CD4-positive, alpha-beta memory T cell (primary cell): Measurements from ENCODE around the gene OR52N2. TPM values are rescaled to one million over a fixed set of nuclear protein-coding genes. Genes with fewer than 3 reads are reported as not detected.

Experiments
- CTCF ChIA-PET: fragments of 350-600 bp; sonication (Branson Sonifier 250); formaldehyde crosslinking; loops from one replicate; lab custom pipeline; 2021; ENCODE audit warnings: inconsistent platforms; ENCODE audit not compliant: partially characterized antibody; lab: Charles Lee
- POLR2A ChIA-PET: fragments of 350-600 bp; sonication (Branson Sonifier 250); formaldehyde crosslinking; loops from one replicate; lab custom pipeline; 2021; ENCODE audit not compliant: partially characterized antibody; lab: Charles Lee
- DNase-seq, 5 donors: peaks; one replicate each; pipeline versions ENCODE4 v3.0.0 to v3.0.0-alpha.2; 2020 to 2022; ENCODE audit warnings: mixed read lengths in 1 of 5
- H3K27ac ChIP-seq: one replicate; pipeline ENCODE4 v1.7.0; 2013; ENCODE audit warnings: low read depth, low read length
- H3K27me3 ChIP-seq: 2 replicates; pipeline ENCODE4 v1.7.0; 2013; ENCODE audit warnings: mild to moderate bottlenecking, low read length, moderate library complexity; ENCODE audit not compliant: insufficient read depth
- H3K36me3 ChIP-seq: 2 replicates; pipeline ENCODE4 v1.7.0; 2013; ENCODE audit warnings: mild to moderate bottlenecking, low read length, moderate library complexity; ENCODE audit not compliant: insufficient read depth
- H3K4me1 ChIP-seq: 2 replicates; pipeline ENCODE4 v1.7.0; 2013; ENCODE audit warnings: mild to moderate bottlenecking, low read length, moderate library complexity; ENCODE audit not compliant: insufficient read depth
- H3K4me3 ChIP-seq, 2 donors: one replicate each; pipeline ENCODE4 v1.7.0; 2013; ENCODE audit warnings: low read length in 2 of 2, mild to moderate bottlenecking in 1 of 2
- H3K9me3 ChIP-seq, 2 donors: one replicate each; pipeline ENCODE4 v1.7.0; 2013; ENCODE audit warnings: low read length in 2 of 2, control low read depth in 1 of 2; ENCODE audit not compliant: control insufficient read depth in 1 of 2
- H3K27ac Mint-ChIP-seq, 7 donors: one replicate each; pipeline ENCODE4 v1.8.0; 2020 to 2021; ENCODE audit warnings: mixed read lengths in 7 of 7, mild to moderate bottlenecking in 6 of 7, inconsistent platforms in 3 of 7, moderate library complexity in 3 of 7
- H3K27me3 Mint-ChIP-seq, 2 donors: one replicate each; pipeline ENCODE4 v1.8.0; 2020 to 2021; ENCODE audit warnings: mixed read lengths in 2 of 2
- H3K36me3 Mint-ChIP-seq, 2 donors: one replicate each; pipeline ENCODE4 v1.8.0; 2020 to 2021; ENCODE audit warnings: mixed read lengths in 2 of 2, inconsistent platforms in 1 of 2, mild to moderate bottlenecking in 1 of 2
- H3K4me1 Mint-ChIP-seq, 4 donors: one replicate each; pipeline ENCODE4 v1.8.0; 2020 to 2021; ENCODE audit warnings: mixed read lengths in 4 of 4, mild to moderate bottlenecking in 1 of 4
- H3K4me3 Mint-ChIP-seq, 8 donors: one replicate each; pipeline ENCODE4 v1.8.0; 2020 to 2021; ENCODE audit warnings: mixed read lengths in 8 of 8, mild to moderate bottlenecking in 7 of 8, moderate library complexity in 6 of 8, inconsistent platforms in 3 of 8
- H3K9me3 Mint-ChIP-seq, 8 donors: one replicate each; pipeline ENCODE4 v1.8.0; 2020 to 2021; ENCODE audit warnings: mixed read lengths in 8 of 8, mild to moderate bottlenecking in 5 of 8, inconsistent platforms in 3 of 8, moderate library complexity in 1 of 8
- intact Hi-C: fragments of 100-400 bp; cut with micrococcal nuclease; formaldehyde crosslinking; loops from one replicate; pipeline ENCODE4 v1.15.1; 2023
- polyA plus RNA-seq, 2 donors: library from polyadenylated mRNA; unstranded; fragments of 300-500 nt; fragmentation: Illumina TruSeq; gene quantifications; one replicate each; pipeline ENCODE4 v1.2.3, GENCODE V29; 2021
- total RNA-seq, 2 experiments: library from RNA; stranded (reverse); gene quantifications; one replicate each; pipeline ENCODE4 v1.2.3, GENCODE V29; 2021

The OR52N2 gene
- total and polyA plus RNA-seq, 4 experiments from 2014 or later: not detected

DNA sequence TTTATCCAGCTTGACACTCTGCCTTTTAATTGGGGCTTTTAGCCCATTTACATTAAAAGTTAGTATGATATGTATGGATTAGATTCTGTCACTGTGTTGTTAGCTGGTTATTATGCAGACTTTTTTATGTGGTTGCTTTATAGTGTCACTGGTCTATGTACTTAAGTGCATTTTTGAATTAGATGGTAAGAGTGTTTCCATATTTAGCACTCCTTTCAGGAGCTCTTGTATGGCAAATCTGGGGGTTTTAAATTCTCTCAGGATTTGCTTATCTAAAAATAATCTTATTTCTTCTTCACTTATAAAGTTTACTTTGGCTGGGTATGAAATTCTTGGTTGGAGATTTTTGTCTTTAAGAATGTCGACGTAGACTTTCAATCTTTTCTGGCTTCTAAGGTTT, 29.0 kb downstream of the OR52N2 start:
- Histone ChIP-seq H3K4me1 (no peaks in the 10 kb centered on the region), H3K36me3 (no peaks in the 10 kb centered on the region), H3K27ac (no peak overlapping the region), H3K9me3 (no peaks in the 10 kb centered on the region), H3K27me3 (no peaks in the 10 kb centered on the region), H3K4me3 (no peak overlapping the region)
- Mint-ChIP-seq H3K36me3 (no peaks in the 10 kb centered on the region), H3K27ac (no peak overlapping the region), H3K27me3 (peaks cover 15 to 25% of the 10 kb centered on the region in 2 donors), H3K4me3 (no peak overlapping the region), H3K9me3 (peaks cover 0 to 14% (median 5%) of the 10 kb centered on the region in 8 donors), H3K4me1 (no peaks in the 10 kb centered on the region)
- ChIA-PET CTCF (no interaction called here), POLR2A (no interaction called here)
- no peak for DNase-seq
- intact Hi-C loops: no loop called here

GRCh38 chr11:5841797-5842196, 33.1 kb downstream of the OR52N2 start, which contains the start of gene OR52E6:
OR52E6 (minus strand) TSS chr11:5841897; CDS start chr11:5841897, 0 bp downstream.
- DNase-seq: no peak
- no peaks in the 10 kb centered on the region for H3K36me3 ChIP-seq
- POLR2A ChIA-PET: no interaction called here
- H3K27me3 ChIP-seq: peaks cover 3% of the 10 kb centered on the region
- no peaks in the 10 kb centered on the region for H3K9me3 ChIP-seq
- H3K4me1 Mint-ChIP-seq: no peaks in the 10 kb centered on the region
- peaks cover 0 to 13% (median 5%) of the 10 kb centered on the region in 8 donors for H3K9me3 Mint-ChIP-seq
- H3K4me3 ChIP-seq: no peak within 1 kb of the TSS
- intact Hi-C loops: no loop called here
- CTCF ChIA-PET: no interaction called here
- peaks cover 16 to 22% of the 10 kb centered on the region in 2 donors for H3K27me3 Mint-ChIP-seq
- no peak within 1 kb of the TSS for H3K27ac ChIP-seq
- no peaks in the 10 kb centered on the region for H3K36me3 Mint-ChIP-seq
- H3K4me1 ChIP-seq: no peaks in the 10 kb centered on the region
- H3K27ac Mint-ChIP-seq: no peak within 1 kb of the TSS
- no peak within 1 kb of the TSS for H3K4me3 Mint-ChIP-seq

DNA sequence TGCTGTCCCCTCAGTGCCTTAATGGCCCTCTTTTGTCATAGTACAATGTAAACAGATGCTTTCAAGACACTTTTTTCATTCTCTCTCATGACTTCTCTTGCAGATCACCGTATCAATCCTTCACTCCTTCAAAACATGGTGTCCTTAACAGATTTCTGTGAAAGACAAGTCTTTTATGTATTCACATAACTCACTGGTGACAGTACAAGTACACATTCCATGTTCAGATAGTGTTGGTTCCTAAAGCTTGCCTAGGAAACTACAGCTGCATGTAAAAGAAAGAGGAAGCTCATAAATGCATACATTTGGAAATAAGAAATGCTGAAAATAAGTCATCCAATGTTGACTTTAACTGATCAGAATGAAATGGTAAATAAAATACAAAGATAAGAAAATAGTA, 38.0 kb downstream of the OR52N2 start:
- CTCF ChIA-PET: no interaction called here
- H3K27ac ChIP-seq: no peak overlapping the region
- no peak overlapping the region for H3K4me3 ChIP-seq
- no peak overlapping the region for H3K27ac Mint-ChIP-seq
- intact Hi-C loops: no loop called here
- no peaks in the 10 kb centered on the region for H3K9me3 ChIP-seq
- H3K9me3 Mint-ChIP-seq: peaks cover 0 to 5% (median 0%) of the 10 kb centered on the region in 8 donors
- no peak for DNase-seq
- no peaks in the 10 kb centered on the region for H3K4me1 Mint-ChIP-seq
- no peaks in the 10 kb centered on the region for H3K36me3 Mint-ChIP-seq
- no peaks in the 10 kb centered on the region for H3K4me1 ChIP-seq
- H3K36me3 ChIP-seq: no peaks in the 10 kb centered on the region
- peaks cover 3% of the 10 kb centered on the region for H3K27me3 ChIP-seq
- POLR2A ChIA-PET: no interaction called here
- no peak overlapping the region for H3K4me3 Mint-ChIP-seq
- H3K27me3 Mint-ChIP-seq: peaks cover 2 to 3% of the 10 kb centered on the region in 2 donors

DNA sequence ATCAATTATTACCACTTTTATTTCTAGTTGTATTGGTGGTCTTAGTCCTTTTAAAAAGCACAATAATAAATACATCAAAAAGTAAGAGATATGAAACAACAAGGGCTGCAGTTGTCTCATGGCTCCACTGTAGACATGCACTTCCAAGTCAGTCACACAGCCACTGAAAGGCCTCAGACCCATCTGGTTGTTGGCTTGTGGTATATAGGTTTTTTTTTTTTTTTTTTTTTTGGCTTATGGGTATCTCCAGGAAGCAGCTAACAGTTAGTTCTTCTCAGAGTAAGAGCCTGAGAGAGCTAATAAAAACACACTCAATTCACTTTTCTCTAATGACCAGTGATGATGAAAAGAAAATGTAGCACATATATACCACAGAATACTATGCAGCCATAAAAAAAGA, 39.0 kb downstream of the OR52N2 start:
- DNase-seq: no peak
- ChIA-PET CTCF (interaction anchor here (1.0 kb wide), 1 partner anchor 43 kb away, joined by 3 read pairs; no protein-coding TSS in a partner anchor), POLR2A (no interaction called here)
- Histone ChIP-seq H3K27ac (no peak overlapping the region), H3K4me3 (no peak overlapping the region), H3K36me3 (no peaks in the 10 kb centered on the region), H3K27me3 (peaks cover 3% of the 10 kb centered on the region), H3K4me1 (no peaks in the 10 kb centered on the region), H3K9me3 (no peaks in the 10 kb centered on the region)
- no peaks in the 10 kb centered on the region for H3K36me3 Mint-ChIP-seq
- H3K27me3 Mint-ChIP-seq: peaks cover 1 to 2% of the 10 kb centered on the region in 2 donors
- intact Hi-C loops: no loop called here
- no peak overlapping the region for H3K27ac Mint-ChIP-seq
- no peaks in the 10 kb centered on the region for H3K4me1 Mint-ChIP-seq
- no peak overlapping the region for H3K4me3 Mint-ChIP-seq
- peaks cover 0 to 7% (median 0%) of the 10 kb centered on the region in 8 donors for H3K9me3 Mint-ChIP-seq

GRCh38 chr11:5851002-5851401, 42.3 kb downstream of the OR52N2 start:
- Histone ChIP-seq H3K27me3 (no peaks in the 10 kb centered on the region), H3K4me3 (no peak overlapping the region), H3K36me3 (no peaks in the 10 kb centered on the region), H3K9me3 (no peaks in the 10 kb centered on the region), H3K4me1 (no peaks in the 10 kb centered on the region), H3K27ac (no peak overlapping the region)
- Mint-ChIP-seq H3K9me3 (peaks cover 0 to 14% (median 6%) of the 10 kb centered on the region in 8 donors), H3K36me3 (no peaks in the 10 kb centered on the region), H3K27ac (no peak overlapping the region), H3K4me1 (no peaks in the 10 kb centered on the region), H3K27me3 (peaks cover 2 to 9% of the 10 kb centered on the region in 2 donors), H3K4me3 (no peak overlapping the region)
- intact Hi-C loops: no loop called here
- no peak for DNase-seq
- ChIA-PET POLR2A (no interaction called here), CTCF (no interaction called here)

DNA sequence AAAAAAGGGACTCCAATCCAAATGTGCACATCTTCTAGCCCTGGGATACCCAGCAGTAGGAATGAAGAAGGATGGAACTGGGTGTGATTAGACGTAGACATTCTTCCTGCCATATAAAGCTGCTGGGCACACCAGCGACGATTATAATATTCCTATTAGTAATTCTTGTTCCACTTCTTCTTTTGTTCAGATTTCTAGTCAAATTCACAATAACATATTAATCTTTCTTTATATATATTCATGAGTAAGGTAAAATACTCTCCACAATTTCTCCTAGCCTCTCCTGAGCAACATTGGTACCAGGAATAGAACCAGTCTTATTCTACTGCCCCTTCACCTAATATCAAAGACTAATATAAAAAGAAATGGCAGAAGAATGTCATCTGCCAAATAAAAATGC, 48.9 kb downstream of the OR52N2 start, which contains the start of gene OR52E8:
TSS of gene OR52E8 (minus strand) at position 101 of the 400 bp plus-strand sequence. CDS start at position 101, 0 bp downstream.
- no peak within 1 kb of the TSS for H3K27ac ChIP-seq
- no peaks in the 10 kb centered on the region for H3K36me3 ChIP-seq
- CTCF ChIA-PET: no interaction called here
- POLR2A ChIA-PET: no interaction called here
- no peak within 1 kb of the TSS for H3K4me3 ChIP-seq
- H3K9me3 Mint-ChIP-seq: peaks cover 0 to 11% (median 5%) of the 10 kb centered on the region in 8 donors
- no peaks in the 10 kb centered on the region for H3K9me3 ChIP-seq
- H3K36me3 Mint-ChIP-seq: no peaks in the 10 kb centered on the region
- H3K4me1 ChIP-seq: no peaks in the 10 kb centered on the region
- H3K27ac Mint-ChIP-seq: no peak within 1 kb of the TSS
- intact Hi-C loops: no loop called here
- no peak within 1 kb of the TSS for H3K4me3 Mint-ChIP-seq
- DNase-seq: no peak
- peaks cover 5 to 14% of the 10 kb centered on the region in 2 donors for H3K27me3 Mint-ChIP-seq
- no peaks in the 10 kb centered on the region for H3K27me3 ChIP-seq
- H3K4me1 Mint-ChIP-seq: no peaks in the 10 kb centered on the region

GRCh38 chr11:5865826-5866225, 57.1 kb downstream of the OR52N2 start:
- ChIA-PET POLR2A (no interaction called here), CTCF (no interaction called here)

More at GRCh38 chr11:5865826-5866225, 57.1 kb downstream of the OR52N2 start:
- peaks cover 0 to 10% (median 5%) of the 10 kb centered on the region in 8 donors for H3K9me3 Mint-ChIP-seq
- H3K4me1 Mint-ChIP-seq: no peaks in the 10 kb centered on the region
- H3K4me3 ChIP-seq: no peak overlapping the region
- H3K4me1 ChIP-seq: no peaks in the 10 kb centered on the region
- peaks cover 0 to 1% of the 10 kb centered on the region in 2 donors for H3K36me3 Mint-ChIP-seq
- no peaks in the 10 kb centered on the region for H3K27me3 ChIP-seq
- no peaks in the 10 kb centered on the region for H3K9me3 ChIP-seq
- intact Hi-C loops: no loop called here
- no peaks in the 10 kb centered on the region for H3K36me3 ChIP-seq
- no peak overlapping the region for H3K27ac Mint-ChIP-seq
- H3K27me3 Mint-ChIP-seq: peaks cover 7 to 11% of the 10 kb centered on the region in 2 donors
- no peak overlapping the region for H3K27ac ChIP-seq
- H3K4me3 Mint-ChIP-seq: no peak overlapping the region
- no peak for DNase-seq
